Middle frontal gyrus (tissue), 1 donor: ENCODE results near the gene AGBL4.

ENCODE experiments used
- DNase-seq: peaks from one replicate; pipeline ENCODE4 v3.0.0-alpha.2; 2015; ENCODE audit warnings: low spot score; ENCODE audit errors: extremely low spot score

AGBL4 gene

DNA sequence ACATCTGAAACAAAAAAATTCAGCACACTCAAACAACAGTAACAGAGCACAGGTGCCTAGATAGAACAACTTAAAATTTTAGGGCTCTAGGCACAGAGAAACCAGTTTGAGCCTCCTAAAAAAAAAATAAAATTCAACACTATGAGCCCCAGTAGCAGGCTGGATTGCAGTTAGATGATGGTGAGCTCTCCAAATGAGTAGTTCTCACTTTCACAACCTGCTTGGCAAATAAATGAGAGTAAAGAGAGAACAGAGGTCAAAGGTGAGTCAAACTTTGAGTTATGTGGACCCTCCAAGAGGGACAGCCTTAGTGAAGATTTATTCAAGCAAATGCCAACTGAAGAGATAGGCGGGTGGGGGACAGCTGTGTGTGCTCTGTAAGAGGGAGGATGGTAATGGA, 1250.6 kb downstream of the AGBL4 start:
- no peak for DNase-seq

DNA sequence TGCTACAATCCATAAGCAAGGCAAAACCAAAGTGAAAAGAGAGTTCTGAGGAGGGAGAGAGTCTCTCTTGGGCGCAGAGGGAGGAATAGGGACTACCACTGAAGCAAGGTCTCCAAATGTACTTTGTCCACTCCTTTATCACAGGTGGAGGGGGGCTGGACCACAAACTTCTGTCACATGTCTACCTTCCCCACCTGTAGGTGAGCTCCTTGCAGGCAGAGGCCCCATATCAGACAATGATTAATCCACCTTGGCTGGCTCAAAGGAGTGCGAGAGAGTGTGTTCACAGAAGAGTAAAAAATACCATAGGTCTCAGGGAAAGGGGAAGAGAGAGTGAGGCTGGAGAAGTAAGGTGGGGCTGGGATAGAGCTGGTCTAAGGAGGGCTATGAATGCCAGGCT, 1251.5 kb downstream of the AGBL4 start:
- DNase-seq: no peak

DNA sequence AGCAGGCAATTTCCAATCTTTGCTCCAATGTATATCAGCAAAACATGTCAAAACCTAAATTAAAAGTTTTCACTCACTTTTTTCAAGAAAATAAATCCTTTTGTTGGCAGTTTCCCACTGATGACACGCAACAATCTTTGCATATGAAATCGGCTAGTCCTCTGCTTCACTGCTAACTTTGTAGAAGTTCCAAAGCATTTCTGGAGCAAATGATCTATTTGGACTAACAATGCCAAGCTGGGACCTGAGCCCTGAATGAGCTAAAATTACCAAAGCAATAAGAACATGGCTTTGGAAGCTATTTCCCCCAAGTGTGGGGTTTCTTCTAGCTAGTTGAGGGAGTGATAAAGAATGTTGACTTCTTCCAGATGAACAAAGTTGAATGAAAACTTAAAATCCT, 1252.2 kb downstream of the AGBL4 start:
- no peak for DNase-seq

DNA sequence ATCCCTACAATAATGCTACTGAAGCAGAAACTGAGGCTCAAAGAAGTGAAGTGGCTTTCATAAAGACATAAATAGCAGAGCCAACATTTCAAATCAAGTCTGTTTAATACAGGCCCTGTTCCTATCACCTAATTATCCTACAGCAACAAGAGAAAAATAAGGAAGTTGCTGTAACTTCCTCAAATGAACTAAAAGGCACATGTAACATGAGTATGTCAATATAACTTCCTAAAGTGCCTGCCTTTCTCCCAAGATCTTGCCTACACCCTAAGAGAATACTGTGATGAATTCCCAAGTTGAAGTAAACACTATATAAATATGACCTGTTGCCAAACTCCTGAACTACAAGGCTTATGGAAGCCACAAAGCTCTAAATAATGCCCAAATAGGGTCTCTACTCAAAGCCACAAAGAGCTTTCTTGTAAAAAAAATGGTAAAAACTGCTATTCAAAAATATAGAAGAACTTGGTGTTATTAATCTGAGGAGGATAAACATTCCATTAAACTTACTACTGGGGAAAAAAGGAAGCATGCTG, 1255.7 kb downstream of the AGBL4 start:
- no peak for DNase-seq

DNA sequence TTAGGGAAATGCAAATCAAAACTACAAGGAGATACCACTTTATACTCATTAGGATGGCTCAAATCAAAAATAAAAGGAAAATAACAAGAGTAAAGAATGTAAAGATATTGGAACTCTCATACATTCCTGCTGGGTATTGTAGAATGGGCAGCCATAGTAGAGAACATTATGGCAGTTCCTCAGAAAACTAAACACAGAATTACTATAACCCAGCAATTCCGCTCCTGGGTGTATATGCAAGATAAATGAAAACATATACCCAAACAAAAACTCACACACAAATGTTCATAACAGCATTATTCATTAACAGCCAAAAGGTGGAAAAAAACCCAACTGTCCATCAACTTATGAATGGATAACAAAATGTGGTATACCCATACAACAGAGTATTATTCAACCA, 1258.4 kb downstream of the AGBL4 start:
- no peak for DNase-seq

DNA sequence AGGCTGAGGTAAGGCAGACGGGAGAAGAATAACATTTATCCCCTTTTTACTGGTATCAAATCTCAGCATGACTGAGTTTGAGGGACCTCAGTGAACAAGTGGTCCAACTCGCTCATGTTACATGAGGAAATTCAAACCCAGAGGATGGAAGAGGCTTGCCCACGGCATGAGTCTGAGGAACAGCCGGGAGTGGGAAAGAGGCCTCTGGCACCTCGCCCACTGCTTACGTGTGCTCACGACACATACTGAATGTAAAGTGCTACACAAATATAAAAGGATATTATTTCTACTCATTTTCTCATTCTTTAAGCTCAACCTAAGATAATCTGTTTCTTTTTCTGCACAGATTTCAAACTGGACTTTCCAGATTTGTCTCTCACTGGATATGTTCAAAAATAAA, 1261.8 kb downstream of the AGBL4 start:
- DNase-seq: no peak

DNA sequence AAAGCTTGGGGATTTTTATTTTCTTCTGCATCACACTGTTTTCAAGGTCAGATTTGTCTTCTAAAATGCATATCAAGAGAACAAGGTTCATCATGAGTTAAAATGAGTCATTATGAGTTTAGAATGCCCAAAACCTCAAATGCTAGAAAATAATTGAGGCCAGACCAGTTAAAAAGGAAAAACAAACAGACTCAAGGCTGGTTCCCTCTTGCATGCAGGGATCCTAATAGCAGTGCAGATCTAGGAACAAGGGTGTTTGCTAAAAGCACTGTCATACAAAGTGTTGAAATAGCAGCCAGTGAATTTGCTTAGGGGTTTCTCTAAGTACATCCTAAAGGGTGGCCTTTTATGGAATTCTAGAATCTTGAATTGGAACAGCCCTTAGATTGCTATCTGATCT, 1262.3 kb downstream of the AGBL4 start:
- no peak for DNase-seq

DNA sequence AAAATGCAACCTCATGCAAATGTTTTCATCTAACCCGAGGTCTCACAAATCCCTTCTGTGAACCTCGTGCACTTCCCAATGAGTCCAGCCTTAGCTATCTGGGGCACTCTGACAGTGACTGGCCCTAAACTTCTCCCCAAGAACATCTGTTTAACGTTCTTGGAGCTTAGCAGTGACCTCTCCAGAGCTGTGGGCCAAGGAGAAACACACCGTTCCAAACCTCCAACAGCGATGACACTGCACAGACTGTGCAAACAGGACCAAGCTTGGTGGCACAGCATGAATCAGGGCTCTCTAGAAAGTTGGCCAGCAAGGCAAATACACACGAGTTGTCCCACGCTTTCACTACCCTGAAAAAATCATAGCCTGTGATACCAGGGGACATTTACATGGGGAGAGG, 1262.9 kb downstream of the AGBL4 start:
- DNase-seq: no peak

DNA sequence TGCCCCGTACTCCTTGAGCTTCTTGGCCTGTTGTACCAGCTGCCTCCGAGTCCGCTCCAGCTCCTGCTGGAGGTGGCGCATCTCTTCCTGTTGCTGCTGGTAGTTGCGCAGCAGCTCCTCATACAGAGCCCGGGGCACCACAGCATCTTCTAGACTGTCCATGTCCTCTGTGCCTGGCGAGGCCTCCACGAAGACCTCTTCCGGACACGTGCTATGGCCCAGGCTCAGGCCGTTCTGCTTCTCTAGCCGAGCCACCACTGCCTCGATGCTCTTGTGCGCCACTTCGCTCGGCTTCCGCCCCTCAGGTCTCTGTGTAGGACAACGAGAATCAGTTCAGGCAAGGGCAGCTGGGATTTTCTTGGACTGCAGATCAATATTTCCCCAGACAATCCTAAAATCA, 1264.8 kb downstream of the AGBL4 start:
- no peak for DNase-seq

DNA sequence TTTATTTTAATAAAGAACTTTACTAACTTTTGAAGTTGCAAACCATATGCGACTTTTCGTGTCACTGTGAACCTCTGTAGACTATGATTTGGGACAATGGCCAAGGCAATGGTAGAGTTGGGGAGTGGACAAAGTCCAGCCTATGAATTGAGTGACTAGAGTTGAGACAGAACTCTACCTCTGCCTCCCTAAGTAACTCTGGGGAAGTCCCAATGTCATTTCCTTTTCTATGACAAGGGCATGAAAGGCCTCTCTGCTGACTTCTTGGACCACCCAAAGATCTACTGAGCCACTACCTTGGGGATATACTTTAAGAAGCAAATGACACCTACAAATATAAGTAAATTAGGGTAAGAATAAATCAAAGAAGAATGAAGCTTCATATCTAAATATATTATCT, 1266.4 kb downstream of the AGBL4 start:
- DNase-seq: no peak

DNA sequence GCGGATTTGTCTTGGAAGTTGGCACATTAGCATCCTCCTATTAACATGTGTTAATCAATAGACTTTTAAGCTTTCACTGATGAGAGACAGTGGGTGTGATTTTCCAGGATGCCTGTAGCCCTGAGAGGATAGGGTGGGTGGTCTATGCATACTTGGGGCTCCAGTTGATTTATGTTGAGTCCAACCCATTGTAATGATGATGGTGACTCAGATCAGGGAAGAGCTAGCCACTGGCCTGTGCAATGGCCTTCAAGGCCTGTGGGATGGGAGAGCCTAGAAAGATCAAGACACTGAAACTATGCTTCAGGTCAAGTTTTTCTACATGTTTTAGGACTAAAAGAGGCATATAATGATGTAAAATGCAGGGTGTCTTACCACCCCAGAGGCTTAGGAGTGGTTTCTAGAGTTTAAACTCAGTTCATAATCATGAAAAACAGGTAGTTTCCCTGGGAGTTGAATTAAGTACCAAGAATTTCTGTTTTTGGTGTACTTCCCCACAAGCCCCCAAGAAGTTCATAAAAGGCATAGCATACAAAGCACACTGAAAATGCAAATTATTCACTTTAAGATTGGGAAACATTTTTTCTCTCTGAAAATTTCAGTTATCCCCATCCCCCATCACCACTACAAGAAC, 1267.0 kb downstream of the AGBL4 start:
- no peak for DNase-seq

DNA sequence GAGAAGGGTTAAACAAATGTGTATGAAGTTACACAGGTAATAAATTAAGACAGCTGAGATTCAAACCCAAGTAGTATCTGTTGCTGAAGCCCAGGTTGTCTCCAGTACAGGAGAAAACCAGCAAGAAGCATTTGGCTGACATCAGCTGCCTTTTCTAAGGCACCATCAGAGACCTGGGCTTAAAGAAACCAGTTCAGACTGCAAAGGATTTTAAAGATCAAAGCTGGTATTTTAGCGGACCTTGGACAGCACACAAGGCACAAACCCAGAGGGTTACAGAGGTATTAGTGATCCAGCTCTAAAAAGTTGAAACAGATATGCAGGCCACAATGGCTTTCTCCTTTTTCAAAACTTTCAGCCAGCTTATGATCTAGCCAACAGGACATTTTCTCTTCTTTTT, 1270.5 kb downstream of the AGBL4 start:
- no peak for DNase-seq

DNA sequence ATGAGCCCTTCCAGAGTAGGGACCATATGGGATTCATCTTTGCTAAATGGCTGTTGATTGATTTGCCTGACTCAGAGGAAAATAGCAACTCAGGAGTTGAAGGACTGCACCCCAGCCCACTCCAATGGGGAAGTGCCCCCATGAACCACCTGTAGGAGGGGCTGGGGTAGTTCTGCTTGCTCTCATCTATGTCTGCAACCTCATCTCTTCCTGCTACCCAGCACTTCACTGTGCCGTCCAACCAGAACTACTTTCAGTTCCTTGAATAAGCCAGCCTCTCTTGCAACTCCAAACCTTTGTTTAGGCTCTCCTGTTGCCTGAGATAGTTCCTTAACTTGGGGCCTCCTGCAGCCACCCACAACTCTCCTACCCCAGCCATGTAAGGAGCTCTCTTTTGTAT, 1273.6 kb downstream of the AGBL4 start:
- no peak for DNase-seq

DNA sequence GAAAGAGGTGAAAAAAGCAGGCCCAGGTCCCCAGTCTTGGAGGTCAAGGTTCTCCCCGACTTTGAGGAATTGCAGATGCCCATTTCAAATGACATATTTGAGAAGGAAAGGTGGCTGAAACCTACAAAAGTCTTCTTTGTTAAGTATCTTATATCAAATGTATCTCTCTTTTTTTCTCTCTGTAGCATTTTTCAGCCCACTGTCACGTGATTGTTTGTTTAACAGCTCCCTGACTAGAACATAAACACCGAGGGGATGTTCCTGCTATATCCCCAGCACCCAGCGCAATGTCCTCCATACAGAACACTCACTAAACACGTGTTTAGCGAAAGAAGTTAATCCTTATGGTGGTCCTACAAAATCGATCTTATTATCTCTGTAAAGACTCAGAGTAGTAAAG, 1274.7 kb downstream of the AGBL4 start:
- no peak for DNase-seq

DNA sequence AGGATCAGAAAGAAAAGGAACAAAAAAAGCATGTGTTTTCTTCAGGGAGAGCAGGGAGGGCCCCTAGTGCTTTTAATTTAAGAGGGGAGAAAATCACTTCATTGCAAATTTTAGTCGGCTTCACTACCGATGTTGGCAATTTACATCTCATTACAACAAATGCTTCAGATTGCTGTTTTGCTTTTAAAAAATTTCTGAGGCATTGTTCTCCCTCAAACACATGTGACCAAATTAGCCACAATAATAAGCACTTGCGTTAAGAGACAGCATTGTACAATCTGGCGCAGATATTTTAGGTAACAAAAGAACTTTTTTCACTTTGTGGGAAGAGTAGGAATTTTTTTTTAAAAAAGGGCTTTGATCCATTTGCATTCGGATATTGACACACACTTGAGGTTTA, 1276.8 kb downstream of the AGBL4 start:
- DNase-seq: no peak

DNA sequence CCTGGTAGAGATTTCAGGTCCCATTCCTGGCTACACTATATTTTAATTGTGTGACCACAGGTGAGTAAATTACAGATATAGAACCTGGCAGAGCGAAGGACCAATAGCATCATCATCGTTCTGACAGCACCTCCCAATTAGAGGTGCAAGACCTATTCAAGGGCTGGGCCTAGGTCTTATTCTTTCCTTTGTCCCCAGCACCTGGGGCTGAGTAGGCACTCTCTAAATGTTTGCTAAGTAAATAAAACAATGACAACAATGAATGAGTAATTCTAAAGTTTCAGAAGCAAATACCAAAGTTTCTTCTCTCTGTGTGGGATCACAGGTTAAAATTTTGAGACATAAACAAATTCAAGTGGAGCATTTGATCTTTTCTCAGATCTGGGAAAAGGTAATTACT, 1279.7 kb downstream of the AGBL4 start:
- DNase-seq: no peak

DNA sequence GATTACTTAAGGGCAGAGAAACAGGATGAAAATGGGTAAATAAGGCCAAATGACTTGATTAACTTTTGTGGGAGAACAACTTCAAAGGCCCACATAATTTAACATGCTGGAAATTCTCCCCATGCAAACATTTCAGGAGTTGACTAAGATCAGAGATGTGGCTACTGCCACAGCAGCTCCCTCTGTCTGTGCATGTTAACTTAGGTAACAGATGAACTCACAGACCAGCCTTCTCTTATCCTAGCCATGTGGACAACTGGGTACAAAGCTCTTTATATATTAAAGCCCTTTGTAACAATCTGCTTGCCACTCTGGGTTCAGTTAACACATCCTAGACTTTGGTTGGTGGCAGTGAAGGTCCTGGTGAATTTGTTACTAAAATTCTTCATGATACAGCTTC, 1280.3 kb downstream of the AGBL4 start:
- DNase-seq: no peak

DNA sequence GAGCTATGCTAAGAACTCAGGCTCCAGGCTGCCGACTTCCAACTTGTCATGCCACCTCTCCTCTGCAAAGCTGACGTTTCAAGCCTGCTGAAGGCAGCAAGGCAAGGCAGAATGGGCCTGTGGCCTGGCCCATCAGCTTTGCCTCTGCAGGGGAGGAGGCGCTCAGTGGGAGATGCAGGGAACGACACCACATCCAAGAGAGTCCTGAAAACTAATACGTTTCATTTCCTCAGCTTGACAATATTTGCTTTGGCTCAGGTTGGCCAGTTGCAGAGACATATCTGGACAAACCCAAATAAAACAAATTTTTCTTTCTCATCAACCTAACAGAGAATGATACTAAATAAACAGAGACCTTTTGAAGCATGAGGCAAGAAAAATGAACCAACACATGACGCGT, 1282.4 kb downstream of the AGBL4 start:
- DNase-seq: no peak

DNA sequence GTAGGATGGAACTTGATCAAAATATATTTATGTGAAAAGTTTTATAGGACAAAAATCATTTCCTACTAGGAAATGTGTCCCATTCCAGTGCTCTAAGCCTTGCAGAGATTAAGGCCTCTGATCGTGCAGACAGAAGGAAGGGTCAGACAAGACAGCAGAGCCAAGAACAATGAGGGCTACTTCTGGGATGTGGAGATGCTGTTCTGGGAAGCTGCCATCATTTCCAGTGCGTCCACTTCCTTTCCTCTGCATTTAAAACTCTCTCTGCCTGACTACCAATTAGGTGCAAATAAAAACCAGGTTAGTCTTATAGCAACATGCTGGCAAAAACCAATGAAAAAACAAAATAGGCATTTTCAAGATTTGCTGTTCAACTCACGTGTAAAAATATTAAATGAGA, 1283.1 kb downstream of the AGBL4 start:
- DNase-seq: no peak

DNA sequence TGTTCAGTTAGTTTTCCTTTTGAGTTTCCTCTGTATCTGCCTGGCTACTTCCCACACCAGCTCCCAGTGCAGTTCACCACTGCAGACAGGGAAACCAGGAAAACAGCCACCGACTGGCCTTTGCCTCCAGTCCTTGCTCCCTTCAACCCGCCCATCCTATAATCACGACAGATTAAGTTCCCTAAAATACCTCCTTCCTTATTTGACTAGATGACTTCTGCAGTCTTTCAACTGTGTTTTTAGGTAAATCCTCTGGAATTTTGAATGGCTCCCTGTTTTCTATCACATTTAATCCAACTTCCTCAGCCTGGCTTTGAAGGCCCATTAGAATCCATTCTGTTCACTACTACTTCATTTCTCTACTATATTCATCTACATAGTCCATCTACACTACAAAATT, 1284.7 kb downstream of the AGBL4 start:
- no peak for DNase-seq

DNA sequence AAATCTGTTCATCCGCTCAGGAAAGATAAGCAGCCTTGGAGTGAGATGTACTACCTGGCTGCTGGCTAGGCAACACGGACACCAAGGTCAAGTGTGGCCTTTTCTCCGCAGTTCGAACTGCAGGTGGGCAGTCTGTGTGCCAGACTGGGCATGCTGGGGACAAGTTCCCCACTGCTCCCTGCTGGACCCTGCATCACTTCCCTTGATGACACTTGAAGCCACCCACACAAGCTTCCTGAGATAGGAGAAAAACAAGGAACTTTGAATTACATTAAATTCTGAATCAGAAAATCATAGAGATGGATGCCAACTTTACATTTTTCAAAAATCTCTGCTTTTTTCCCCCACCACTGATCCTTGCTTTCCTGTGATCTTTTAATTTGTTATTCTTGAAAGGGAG, 1285.4 kb downstream of the AGBL4 start:
- no peak for DNase-seq

DNA sequence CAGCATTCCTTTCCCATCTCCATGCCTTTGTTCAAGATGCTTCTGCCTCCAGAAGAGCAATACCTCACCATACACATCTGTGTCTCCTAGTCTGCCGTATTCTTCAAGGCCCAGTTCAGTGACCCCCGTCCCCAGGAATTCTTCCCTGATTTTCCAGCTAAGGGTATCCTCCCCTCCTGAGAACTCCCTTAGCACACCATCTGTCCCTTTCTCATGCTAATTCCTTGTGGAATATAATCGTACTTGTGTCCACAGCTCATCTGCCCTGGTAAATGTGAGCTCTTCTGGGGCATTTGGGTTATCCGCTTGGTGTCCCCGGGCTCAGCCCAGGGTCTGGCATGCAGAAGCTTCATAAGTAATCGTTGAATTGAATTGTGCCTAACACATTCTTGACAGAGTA, 1288.0 kb downstream of the AGBL4 start:
- DNase-seq: no peak

DNA sequence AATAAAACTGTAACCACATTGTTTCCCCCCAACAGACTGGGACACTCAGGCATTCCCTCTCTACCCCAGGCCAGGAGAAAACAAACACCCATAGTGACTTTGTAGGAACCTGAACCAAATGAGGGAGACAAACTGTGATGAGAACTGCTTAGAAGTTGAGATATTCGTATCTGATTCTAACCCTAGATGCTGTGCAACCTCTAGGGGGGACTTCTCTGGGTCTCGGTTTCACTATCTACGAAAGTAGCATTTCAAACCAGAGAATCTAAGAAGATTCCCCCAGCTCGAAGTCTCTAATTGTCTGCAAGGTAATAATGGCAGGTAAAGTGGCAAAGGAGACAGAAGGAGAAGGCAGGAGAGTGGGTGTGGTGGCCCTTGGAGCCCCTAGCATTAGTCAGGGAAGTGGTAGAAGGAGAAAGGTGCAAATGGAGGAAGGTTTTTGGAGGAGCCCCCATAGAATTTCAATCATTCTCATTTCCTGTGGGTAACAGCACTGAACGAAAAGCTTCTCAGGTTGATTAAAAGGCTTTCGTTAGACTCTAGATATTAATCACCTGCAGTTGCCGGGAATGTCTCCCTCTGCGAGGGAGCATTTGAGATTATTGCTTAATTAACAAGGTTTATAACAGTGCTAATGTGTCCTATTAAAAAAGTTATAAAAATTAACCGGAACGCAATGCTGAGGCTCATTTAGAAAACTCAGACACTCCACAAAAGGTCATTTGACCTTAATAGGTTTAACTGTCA, 1293.4 kb downstream of the AGBL4 start:
- no peak for DNase-seq
